Stimulated activated CD4-positive, alpha-beta T cell treated with anti-CD3 and anti-CD28 coated beads, TNF-alpha, amount 100 ng/mL, for 1 hour (primary cell): ENCODE data around the gene CGNL1.

Experiments used
- DNase-seq, 3 donors: peaks; one replicate each; pipeline ENCODE4 v3.0.0-alpha.2; 2020; ENCODE audit warnings: low read depth in 3 of 3, low spot score in 1 of 3

The CGNL1 gene

DNA sequence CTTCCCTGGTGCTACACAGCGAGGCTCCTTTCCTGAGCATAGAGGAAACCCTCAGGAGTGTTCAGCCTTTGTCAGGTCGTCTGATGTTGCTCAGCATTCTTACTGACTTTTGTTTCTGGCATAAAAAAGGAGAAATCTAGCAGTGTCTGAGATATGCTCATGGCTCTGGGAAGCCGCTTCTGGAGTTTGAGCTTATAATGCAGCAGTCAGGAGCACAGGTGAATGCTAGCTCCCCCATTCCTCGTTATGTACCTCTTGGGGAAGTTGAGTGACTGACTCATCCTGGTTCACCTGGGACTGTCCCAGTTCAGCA lies 166.2 kb downstream of the CGNL1 start:
- no peak for DNase-seq

DNA sequence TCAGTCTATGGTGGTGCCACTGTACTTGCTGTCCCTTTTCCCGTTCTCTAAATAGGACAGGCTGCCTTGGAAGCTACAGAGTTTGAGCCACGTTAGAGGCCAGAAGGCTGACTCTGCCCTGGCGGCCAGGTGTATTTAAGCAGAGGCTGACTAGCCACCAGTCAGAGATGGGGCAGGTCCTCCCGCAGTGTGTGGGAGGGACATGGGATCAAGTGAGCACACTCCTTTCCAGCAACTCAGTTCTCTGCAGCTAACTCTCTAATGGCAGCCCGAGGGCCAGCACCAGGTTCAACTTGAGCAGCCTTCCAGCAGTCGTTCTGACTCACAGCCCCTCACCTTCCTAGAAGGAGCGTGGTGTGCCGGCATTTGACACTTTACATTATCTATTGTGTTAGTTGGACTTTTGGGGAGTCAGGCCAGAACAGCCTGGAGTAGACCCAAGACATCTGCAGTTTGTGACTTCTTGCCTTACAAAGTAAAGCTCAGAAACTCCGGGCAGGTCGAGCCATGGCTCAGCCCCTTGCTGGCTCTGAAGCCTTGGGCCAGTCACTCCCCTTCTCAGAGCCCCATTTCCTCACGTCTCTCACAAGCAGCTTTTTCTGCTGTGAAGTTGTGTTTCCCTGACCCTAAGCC lies 168.7 kb downstream of the CGNL1 start:
- DNase-seq = no peak

DNA sequence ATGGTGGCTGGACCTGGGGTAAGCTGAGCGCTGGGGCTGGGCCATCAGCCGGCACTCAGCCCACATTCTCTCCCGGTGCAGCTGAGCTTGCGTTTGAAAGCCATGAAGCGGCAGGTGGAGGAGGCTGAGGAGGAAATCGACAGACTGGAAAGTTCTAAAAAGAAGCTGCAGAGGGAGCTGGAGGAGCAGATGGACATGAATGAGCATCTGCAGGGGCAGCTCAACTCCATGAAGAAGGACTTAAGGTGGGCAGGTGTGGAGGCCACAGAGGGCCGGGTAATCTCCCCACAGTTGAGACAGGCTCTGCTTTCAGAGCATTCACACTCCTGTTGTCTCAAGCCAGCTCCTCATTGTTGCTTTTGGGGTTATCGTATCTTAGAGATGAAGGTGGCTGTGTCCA lies 169.7 kb downstream of the CGNL1 start:
- no peak for DNase-seq

DNA sequence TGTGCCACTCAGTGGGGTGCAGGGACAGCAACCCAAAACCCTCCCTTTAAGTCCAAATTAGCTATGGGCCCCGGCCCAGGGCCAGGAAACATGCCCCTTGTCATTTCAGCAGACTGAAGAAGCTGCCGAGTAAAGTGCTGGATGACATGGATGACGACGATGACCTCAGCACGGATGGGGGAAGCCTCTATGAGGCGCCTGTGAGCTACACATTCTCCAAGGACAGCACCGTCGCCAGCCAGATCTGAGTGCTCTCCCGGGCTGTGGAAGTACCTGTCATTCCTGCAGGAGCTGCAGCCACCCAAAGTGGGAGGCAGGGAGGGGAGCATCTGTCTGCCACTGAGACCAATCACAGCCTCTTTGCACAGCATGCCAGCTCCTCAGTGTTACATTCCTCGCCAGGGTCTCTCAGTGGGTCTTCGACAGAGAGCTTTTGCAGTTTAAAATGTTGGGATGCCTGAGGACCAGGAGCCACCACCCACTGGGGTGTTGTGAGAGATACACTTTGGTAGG lies 171.0 kb downstream of the CGNL1 start:
- DNase-seq = no peak

DNA sequence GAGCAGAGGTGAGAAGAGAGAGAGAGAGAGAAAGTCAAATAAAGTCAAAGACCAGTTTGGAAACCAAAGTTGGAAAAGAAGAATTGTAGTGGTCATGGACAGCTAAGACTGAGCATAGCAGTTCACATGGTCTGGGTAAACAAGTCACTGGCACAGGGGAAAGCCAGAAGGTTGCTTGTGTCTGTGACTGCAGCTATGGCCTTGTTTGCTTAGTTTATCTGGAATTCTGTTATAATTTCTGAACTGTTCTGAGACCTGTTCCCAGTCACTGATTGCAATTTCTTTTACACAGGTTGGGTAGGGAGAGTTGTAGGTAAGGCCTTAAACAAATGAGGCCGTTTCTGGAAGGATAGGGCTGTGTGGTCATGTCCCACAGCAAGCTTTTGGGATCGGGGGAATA lies 172.0 kb downstream of the CGNL1 start:
- no peak for DNase-seq

DNA sequence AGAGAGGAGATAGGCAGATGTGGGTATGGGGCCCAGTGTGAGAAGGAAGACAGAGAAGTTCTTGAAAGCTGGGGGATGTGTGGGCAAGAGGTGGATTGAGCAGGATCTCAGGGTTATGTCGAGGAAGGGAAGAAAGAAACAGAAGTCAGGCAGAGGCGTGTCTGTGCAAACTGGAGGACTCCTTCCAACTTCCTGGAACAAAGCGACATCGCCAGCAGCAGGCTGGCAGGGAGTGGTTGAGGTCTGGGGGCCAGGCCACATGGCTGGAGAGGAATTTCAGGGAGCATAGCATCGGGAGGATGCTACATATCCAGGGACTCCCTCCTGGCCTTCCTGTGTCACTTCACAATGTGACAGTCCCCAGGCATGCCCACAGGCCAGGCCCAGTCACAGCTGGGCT lies 172.5 kb downstream of the CGNL1 start:
- DNase-seq = no peak

DNA sequence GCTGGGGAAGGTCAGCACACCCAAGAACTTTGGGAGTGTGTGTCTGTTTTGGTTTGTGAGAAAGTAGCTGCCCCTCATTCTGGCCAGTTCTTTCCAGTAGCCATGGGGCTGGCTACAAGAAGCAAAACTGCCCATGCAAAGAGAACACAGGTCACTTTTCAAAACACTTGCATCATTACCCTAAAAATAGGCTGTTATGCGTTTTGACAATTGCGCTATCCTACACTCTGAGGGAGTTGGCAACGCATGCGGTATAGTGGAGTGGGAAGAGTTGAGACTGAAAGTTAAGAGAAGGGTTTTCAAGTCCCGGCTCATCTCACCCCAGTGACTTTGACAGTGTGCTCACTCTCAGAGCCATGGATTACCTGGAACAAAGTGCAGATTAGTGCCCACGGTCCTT lies 173.6 kb downstream of the CGNL1 start:
- no peak for DNase-seq

DNA sequence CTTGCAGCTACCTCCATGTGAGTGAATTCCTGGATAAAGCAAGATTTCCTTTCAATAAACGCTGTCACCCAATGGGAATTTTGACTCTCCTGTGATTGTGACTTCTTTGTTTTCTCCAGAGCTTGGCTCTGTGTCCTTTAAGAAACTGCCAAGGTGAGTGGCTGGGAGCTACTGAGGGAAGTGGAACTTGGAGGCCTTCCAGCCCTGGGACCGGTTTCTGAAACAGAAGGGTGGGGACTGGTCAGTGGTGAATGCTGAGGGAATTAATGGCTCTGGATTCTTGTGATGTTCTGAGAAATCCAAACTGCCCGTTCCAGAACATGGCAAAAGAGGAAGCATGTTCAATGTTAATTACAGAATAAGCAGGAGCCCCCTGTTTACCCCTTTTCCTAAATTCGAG lies 174.3 kb downstream of the CGNL1 start:
- DNase-seq = no peak

DNA sequence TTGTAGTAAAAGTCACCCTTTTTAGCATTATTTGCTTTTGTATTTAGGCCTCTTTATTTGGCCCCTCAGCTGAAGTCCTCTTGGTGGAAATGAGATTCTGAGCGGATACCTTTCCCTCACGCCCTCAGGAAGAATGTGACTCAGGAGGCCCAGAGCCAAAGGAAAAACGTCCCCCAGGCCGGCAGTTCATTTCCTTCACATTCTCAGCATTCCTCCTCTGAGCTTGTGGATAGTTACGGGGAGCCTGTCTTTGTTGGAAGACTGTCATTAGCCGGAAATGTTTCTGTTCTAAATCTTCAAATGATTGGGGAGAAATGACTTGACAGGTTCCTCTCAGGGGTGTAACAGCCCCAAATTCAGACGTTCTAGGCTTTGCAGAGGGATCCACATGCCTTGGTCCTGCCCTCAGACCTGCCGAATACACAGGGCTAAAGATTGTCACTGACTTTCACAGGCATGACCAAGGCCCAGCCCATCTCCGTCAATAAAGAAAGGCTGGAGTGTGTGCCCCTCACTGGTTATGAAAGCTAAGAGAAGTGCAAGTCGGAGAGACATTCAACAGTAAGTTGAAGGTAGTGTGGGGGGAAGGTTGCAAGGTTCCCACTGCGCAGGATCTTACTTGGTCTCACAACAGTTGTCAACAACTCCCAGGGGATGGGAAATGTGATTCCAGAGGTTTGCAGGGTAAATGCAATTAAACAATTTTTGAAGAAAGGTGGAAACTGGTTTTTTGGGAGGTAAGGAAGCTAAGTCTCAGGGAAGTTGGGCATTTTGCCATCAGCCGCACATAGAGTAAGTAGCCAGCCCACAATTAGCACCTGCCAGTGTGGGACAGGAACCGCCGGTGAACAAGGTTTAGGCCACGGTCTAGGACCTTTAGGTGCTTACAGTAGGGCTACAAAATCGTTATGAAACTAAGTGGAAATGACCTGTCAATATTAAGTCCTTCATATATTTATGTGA lies 175.7 kb downstream of the CGNL1 start:
- DNase-seq = no peak

DNA sequence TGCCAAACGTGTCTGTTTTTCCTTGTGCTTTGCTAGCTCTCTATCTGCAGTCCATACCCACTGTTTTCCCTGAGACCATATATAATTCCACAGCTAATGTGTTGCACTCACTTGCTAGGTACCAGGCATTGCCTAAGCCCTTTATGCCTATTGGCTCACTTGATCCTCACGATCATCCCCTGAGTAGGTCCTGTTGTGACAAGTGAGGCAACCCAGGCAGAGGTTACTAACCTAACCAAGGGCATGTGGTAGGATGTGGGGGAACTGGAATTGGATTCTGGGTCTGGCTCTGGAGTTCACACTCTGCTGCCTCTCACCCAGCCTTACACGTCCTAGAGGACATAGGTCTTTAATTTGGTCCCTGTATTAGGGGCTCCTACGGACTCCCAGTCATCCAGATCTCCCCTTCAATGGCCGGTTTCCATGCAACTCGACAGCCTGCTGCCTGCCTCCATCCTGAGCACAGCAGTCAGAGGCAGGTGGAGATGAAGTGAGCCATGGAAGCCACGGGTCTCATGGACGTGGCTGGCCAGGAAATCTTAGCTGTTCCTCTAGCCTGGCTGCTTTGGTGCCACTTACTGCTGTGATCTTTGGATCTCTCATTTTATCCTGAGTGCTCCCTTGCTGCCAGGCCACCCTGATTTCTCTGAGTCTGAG lies 176.5 kb downstream of the CGNL1 start:
- DNase-seq = no peak

DNA sequence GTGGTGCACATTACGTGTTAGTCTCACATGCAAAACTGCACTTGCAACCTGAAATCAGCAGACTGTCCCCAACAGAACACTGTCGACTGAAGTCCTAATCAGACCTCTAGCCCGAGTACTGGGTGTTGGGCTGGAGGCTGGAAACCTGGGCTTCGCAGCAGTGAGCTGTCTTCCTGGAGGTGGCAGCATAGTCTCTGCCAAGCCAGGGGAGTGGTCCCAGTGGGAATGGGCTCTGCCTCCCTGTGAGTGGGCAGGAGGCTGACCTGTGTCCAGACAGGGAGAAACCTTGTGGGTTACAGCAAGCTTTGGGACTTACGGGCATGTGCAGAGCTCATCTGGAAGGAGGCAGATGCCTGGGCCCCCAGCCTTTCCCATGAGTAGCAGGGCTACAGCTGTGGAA lies 177.2 kb downstream of the CGNL1 start:
- no peak for DNase-seq

DNA sequence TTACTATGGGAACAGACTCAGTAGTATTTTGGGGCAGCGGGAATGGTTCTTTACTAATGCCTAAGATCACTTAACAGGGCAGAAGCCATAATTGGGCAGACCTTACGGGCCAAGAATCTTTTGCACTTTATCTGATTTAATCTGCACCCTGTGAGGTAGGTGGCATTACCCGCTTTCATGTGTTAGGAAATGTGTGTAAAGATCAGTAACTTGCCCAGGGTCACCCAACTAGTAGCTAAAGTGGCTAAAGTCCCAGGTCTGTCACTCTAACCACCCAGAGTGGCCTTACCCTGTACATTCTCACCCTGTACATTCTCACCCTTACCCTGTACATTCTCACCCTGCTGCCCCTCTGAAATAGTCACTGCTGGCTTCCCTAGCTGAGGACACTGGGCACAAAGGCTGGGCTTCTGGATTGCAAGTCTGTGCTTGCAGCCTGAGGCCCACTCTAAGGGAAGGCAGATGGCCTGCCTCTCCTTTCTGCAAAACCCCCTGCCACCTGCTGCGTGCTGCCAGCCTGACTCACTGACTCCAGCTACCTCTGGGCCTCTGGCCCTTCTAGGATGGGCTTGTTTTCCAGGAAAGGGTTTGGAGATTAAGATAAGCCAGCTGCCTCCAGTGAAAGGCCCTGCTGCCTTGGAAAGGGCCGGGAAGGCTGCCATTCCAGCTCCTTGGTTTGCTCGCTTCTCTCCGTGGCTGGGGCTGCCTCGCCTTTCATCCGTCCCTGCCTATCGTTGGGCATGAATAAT lies 177.9 kb downstream of the CGNL1 start:
- DNase-seq = no peak

DNA sequence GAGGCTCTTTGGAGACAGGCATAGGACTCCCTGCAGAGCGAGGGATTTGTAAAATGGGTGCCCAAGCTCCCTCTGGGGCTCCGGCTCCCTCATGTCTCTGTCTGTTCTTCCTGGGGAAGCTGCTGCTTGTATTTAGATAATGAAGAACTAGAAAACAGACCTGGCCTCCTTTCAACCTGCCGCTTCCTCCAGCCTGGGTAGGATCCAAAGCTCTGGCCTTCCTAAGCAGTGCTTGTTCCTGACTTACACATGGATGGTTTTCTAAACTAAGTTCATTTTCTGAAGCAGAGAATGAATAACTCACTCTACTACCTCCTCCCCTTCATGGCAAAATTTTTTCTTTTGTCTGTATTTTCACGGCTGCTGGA lies 178.5 kb downstream of the CGNL1 start:
- no peak for DNase-seq

DNA sequence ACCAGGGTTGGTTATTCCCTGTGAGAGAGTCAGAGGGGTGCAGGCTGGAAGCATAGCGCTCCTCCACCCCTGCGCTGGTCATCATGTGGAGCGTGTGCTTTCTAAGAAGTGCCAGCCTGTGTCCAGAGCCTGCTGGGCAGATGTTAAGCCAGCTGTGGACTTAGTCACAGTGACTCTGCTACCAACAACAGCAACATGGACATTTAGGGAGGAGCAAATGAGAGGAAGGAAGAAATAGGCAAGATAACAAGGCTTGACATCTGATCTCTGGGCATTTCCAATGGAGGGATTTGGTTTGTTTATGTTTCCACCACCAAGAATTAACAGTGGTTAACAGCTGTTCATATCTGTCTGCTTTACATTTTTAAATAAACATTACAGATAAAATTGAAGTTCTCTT lies 179.0 kb downstream of the CGNL1 start:
- no peak for DNase-seq

DNA sequence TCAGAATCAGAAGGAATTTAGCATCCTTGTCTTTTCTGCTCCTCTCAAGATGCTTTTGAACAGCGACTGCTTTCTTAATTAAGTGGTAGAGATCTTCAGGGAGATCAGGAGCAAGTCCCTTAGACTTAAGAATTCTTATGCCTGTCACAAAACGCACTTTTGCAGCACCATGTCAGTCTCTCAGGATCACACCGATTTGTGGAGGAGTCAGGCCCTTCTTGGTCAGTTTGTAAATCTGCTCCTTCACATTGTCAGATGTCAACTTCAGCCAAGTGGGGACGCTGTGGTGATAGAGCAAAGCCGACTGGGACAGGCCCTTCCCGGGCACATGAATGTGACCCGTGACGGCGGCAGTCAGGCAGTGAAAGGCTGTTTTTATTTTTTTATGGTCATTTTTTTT lies 179.7 kb downstream of the CGNL1 start:
- DNase-seq = no peak

DNA sequence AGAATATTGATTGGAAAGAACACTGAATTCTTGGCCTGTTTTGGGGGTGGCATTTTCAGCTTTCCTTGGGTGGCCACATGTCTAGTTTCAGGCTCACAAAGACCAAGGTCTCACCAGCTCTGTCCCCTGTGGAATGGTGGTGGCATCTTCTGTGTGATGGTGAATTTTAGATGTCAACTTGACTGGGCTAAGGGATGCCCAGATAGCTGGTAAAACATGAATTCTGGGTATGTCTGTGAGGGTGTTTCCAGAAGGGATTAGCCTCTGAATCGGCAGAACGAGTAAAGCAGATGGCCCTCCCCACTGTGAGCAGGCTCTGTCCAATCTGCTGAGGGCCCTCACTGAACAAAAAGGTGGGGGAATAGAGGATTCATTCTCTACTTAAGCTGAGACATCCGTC lies 181.0 kb downstream of the CGNL1 start:
- DNase-seq = no peak

DNA sequence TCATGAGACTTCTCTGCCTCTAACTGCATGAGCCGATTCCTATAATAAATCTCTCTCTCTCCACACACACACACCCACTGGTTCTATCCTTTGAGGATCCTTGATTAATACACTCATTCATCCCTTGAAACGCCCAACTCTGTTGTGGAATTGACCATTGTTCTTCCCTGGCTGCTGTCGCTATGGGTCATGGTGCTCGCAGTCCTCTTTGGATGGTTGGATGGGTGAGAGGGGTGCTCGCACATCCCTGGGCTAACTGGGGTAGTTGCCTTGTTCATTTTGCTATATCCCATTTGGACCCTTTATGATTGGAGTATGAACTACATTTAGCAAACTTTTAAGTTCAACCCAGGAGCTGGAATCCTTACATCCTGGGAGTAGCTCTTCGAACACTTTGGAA lies 181.5 kb downstream of the CGNL1 start:
- no peak for DNase-seq

DNA sequence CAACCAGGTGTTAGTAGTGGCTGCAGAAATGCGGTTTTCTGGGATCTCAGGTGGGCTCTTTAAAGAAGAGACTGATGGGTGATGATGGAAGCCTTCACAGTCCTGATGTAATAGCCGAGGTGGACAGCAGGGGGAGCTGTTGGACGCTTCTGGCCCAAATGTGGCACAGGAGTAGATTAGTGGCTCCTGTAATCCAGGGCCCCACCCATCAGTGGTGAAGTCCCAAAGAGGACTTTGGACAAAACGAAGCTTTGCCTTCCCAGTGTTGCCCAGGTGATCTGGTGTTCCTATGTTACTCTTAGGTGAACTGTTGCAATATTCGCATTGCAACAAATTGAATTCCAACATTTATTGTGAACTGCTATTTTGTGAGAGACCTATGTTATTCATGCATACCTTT lies 183.6 kb downstream of the CGNL1 start:
- peak in 2 of 3 donors; percentile 37 to 68 for DNase-seq

DNA sequence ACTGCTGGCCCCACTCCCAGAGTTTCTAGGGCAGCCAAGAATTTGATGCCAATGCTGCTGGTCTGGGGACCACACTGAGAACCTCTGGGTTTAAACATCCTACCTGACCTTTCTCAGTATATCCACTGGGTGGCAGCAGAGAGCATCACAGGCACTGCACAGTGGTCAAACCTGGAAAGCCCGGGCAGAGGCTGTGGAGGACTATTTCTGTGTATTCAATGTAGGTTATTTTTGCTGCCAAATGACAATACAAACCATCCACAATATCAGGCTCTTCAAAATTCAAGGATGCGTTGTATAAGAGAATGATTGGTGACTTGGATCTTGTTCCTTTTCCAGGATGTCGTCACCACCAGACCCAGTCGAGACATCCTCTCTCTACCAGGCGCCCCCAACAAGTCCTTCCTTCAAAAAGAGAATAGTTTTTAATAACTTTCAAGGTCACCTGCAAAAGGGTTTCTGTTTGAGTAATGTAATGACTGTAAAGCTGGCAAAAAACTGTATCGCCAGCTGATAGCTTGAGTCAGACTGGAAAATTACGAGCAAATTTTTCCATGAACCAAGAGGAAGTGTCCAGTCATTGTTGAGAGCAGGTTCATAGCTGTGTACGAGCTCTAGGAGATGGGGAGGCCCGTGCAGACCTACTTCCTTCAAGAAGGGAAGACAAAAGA lies 184.9 kb downstream of the CGNL1 start:
- DNase-seq = peak; percentile 17 to 25 (median 22)

DNA sequence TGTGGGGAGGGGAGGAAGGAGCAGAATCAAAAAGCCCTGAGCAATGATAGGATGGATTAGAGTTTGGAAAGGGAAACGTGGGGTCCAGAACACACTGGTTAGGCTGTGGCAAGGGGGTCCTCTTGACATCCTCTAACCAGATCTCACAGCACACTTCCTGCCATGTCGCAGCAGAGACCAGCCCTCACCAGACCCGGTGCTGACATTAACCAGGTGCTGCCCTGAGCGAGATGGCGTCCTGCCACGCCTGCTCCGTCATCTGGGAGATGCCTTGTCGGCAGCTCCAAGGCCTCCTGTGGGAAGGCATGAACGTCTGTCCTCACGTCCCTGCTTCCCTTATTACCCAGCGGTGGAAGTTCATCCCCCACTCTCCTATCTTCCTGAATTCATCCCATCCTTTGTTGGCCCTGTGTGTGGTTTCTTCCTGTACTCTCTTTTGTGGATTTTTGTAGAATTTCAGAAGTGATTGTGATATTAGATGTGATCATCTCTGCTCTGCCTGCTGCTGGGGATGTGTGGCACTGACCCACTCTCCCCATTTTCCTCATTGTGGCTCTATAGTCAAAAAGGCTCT lies 186.0 kb downstream of the CGNL1 start:
- no peak for DNase-seq

DNA sequence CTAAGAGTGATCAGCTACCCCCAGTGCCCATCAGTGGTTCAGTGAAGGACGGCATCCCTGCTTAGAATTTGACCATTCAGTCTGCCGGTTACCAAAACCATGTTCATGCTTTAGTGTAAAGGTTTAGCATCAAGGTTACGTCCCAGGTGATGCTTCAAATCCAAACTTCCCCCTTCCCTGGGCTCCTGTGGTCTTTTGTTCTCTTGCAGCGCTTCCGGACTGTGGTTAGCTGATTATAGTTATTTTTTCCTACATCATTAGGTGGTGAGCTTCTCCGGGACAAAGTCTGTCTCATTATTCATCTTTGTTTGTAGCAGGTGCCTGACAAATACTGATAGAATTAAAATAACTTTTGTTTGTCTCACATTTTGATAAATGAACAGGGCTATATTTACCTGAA lies 187.1 kb downstream of the CGNL1 start:
- DNase-seq = no peak
